ENCODE results near the gene UVSSA.

The UVSSA gene

DNA sequence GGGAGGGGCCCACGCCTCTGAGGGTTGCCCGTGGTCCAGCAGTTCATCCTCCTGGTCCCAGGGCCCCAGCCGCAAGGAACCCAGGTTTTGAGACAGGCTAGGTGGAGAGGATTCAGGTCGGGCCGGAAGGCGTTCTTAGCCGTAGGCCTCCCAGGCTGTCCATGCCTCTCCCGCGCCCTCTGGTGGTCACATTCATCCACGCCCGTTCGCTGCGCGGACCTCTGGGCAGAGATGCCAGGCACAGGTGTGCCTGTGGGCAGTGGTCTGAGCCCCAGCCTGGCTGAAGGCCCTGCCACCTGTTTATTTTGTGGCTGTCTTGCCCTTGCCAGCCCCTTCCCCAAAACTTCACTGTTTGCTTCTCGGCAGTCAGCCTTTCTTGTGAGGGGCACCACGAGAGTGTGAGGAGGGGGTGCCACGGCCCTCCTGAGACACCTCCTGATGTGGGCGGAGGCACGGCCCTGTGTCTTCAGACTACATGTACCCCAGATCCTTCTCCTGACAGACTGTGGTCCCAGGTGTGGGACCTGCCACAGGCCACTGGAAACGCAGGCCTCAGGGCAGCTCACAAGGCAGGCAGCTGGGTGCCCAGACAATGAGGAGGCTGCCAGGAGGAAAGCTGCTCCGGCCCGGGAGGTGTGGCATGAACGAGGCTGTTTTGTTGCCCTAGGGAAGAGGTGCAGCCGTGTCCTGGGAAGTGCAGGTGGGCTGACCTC is 5.0 kb downstream of the UVSSA start:
- DNase-seq, result peak; percentile 88

GRCh38 chr4:1352567-1352900 is 5.5 kb downstream of the UVSSA start:
- DNase-seq, result no peak

- no peak for DNase-seq
These were observed 6.4 kb downstream of the UVSSA start for GRCh38 chr4:1353186-1354055.

DNA sequence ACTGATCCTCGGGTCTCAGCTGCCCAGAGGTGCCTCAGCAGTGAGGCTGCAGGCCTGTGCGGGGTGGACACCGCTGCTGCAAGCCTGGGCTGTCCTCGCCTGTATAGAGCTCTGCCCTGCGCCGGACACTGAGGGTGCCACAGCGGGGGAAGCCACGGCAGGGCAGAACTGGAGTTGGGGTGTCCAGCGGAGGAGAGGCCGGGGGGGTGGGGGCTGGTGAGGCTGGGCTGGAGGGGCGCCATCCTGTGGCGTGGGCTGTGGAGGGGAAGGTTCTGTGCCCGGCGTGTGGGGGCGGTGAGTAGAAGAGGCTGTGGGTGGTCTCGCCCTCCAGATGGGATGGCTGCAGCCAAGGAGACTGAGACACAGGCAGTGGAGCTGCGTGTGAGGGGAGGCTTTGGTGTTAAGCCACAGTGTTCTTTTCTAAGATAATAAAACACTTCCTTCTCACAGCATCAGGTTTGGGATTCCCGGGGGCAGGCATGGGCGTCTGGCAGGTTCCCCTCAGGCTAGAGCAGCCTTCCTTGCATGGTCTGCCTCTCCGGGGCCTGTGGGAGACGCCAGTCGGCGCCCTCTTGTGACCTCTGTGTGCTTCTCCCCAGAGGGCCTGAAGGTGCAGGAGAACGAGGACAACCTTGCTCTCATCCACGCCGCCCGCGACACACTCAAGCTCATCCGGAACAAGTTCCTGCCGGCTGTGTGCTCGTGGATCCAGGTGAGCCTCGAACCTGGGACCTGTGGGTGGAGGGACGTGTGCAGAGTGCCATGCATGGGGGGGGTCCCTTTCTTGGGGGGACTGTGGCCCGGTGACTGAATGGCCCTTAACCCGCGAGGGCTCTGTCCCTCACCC is 7.4 kb downstream of the UVSSA start:
- DNase-seq, result no peak

DNA sequence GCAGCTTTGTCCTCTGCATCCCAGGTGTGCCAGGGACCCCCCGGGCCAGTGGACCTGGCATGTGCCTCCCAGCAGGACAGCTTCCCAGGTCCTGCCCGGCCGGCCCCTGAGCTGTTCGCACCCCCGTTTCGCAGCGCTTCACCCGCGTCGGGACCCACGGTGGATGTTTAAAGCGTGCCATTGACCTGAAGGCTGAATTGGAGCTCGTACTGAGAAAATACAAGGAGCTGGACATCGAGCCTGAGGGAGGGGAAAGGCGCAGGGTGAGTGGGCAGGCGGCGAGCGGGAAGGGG is 7.9 kb downstream of the UVSSA start:
- no peak for DNase-seq

DNA sequence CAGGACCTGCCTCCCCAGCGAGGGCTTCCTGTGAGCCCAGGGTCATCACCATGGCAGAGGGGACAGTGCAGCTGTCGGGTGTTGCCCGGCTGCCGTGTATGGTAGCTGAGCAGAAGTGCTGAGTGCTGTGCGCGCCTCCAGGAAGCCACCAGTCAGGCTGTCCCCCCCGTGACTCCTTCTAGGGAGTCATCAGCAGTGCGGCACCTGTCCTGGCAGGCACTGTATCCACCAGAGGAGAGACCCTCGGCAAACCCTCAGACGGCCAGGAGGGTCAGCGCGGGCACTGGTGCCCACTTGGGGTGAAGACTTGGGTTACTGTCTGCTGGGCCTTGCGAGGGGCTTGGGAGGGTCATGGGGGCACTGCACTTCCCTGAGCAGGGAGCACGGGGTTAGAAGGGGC is 8.4 kb downstream of the UVSSA start:
- no peak for DNase-seq

DNA sequence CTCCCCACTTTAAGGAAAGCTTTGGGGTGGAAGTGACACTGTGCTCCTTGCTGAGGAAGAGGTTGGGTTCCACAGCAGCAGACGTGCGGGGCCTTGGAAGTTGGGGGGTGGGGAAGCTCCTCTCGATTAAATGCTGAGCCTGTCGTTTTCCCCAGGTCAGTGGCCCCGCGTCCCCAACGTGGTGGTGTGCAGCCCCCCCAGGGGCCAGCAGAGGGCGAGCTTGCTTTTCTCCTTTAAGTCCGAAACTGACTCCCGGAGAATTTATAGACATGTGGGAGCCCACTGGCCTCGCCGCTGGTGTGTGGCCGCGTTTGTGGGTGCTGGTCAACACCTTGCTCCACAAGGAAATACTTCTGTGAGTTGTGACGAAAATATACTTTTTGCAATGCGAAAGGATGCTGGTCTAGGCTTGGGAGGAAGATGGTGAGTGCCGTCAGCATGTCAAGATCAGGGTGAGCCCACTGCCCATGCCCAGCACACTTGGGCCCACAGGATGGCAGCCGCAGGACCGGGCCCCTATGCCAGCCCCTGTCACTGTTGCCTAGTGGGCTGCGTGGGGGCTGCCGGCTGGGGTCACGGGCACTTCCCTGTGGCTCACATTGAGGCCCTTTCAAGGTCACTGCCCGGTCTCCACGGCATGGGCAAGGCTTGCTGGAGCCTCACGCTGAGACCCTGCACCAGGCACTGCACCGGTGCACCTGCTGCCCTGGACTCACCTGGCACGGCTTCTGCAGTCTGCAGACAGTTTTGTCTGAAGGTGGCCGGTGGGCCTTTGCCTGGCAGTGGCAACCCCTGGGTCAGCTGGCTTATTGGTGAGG is 9.4 kb downstream of the UVSSA start:
- peak; percentile 78 for DNase-seq

DNA sequence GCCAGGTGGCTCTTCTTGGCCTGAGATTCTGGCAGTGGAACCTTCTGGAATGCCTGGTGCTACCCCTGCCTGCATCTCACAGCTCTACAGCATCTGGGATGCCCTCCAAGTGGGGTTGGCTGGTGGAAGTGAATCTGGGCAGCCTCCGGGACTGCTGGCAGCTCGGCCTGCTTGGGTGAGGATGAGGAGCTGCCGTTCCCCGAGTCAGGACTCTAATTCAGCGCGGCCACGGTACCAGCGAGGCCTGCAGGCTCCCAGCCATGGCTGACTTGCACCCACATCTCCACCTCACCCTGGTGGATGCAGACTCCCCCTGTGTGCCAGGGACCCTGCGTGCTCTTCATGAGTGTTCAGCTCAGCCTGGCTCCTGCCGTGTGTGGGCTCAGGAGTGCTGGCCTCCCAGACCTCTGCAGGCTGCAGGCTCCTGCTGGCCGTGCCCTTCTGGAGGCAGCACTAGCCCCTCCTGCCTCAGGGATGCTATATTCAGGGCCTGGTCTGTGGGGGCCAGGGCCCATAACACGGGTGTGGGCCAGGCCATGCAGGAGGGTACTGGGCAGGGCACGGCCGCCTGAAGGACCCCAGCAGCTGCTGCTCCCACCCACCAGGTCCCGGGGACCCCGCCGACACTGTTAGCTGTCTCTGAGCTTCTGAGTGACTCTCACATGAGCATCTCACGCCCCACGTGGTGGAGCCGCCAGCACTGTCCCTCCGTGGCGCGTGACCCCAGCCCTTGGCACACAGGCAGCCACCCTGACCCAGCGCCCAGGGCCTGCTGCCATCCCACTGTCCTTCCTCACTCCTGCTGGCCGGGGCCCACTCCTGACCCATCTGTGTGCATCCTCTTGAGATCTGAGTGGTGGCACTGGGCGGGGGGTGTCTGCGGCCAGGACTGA is 10.6 kb downstream of the UVSSA start:
- DNase-seq, result no peak

DNA sequence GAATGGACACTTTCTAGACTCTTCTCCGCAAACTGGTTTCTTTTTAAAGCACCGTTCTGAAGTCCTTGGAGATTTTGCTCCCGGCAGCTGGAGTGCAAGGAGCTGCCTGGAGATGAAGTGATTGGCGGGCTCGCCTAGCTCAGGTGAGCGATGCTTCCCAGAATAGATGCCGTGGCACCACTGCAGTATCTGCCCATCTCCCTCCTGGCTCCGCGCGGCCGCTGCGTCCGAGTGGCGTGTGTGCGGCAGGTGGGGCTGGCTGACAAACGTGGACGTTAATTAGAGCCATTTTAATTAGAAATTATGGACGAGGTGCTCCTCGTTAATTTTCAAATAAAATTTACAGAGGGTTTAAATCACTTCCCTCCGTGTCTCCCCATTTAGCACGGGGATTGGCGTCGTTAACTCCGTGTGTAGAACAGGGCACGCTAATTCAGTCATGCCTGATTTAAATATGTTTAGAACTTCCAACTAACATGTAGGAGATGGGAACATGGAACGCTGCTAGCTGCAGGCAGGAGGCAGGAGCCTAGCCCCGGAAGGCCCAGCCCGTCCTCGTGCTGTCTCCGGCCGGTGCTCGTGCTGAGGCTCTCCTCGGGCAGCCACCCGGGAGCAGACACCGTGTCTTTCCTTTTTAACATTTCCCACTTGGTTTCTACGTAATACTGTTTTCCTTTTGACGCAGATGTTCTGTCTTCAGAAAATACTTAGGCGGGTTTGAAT is 11.6 kb downstream of the UVSSA start:
- DNase-seq, result no peak

DNA sequence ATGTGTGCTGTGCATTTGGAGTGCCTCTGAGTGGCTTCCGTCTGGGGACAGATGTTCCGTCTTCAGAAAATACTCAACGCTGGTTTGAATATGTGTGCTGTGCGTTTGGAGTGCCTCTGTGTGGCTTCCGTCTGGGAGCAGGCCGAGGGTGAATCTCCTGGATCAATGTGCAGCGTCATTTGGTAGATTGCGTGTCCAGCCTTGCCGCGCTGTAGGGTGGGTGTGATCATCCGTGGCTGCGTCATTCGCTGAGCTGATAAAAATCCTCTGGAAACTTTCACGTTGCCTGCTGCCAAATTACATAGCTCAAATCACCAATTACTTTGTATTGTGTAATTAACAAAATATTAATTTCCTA is 12.1 kb downstream of the UVSSA start:
- no peak for DNase-seq

GRCh38 chr4:1359976-1360375 is 13.0 kb downstream of the UVSSA start:
- no peak for DNase-seq

DNA sequence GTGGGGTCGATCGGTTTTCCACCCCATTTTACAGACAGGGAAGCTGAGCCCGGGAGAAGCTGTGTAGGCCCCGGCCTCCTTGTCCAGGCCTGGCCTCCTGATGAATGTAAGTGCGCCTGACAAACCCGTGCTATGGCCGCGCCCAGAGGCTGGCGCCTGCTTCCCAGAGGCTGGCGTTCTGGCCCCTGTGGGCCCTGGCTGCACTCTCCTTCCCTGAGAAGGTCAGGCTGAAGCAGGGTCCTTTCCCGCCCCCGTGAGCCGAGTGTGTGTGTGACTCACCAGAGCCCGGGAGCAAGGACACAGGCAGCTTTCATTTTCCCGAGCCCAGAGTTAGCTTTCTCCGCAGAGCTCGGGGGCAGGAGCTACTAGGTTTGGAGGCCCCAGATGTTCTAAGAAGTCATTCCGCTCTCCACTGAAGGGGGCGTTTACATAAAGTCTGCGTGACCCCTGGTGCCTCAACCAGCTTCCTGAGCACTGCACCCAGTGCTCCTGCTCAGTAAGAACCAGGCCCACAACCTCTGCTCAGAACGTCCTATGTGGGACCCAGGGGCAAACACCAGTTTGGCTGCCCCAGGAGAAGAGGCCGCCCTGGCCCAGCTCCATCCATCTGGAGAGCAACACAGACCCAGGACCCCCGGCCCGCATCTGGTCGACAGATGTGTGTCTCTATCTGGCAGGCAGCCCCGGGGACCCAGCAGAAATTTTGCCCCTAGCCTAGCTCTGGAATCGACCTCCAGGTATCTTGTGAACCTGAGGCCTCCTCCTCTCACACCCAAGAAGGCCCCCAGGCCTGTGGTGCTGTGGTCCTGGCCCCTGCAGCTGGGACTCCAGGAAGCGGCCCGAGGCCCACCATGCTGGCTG is 13.6 kb downstream of the UVSSA start:
- no peak for DNase-seq

GRCh38 chr4:1361431-1361830 is 14.4 kb downstream of the UVSSA start:
- DNase-seq, result no peak

DNA sequence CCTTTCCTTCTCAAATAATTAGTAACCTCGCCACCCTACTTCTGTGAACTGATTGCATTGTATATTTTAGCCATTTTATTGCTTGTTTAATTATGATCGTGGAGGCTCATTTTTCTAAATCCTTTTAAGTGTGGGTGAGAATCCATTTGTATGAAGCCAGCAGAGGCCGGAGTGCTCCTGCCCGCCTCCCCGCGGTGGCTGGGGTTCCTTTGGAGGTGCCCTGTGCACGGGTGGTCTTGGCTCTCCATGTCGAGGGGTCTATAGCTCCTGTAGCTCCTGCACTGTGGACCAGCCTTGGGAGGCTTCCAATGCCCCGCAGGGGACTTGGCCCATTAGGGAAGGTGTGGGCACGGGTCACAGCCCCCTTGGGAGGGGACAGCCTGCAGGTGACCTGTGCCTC is 15.0 kb downstream of the UVSSA start:
- no peak for DNase-seq

GRCh38 chr4:1362521-1362920 is 15.5 kb downstream of the UVSSA start:
- DNase-seq, result no peak

DNA sequence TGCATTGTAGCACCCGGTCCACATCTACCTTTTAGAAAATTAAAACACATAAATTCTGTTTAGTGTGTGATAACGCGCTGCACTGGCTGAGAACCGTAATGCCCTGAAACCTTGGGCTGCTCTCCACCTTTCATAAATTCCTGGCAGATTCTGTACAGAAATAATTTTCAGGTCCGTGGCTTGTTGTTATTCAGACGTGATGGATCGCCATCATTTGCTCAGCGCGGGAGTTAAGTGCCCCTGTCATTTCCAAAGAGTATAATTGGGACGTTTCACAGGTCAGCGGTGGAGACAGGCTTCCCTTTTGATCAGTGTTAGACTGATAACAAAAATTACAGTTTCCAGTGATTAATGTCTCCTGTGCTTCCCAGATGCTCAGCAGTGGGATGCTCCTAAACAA is 16.5 kb downstream of the UVSSA start:
- no peak for DNase-seq

DNA sequence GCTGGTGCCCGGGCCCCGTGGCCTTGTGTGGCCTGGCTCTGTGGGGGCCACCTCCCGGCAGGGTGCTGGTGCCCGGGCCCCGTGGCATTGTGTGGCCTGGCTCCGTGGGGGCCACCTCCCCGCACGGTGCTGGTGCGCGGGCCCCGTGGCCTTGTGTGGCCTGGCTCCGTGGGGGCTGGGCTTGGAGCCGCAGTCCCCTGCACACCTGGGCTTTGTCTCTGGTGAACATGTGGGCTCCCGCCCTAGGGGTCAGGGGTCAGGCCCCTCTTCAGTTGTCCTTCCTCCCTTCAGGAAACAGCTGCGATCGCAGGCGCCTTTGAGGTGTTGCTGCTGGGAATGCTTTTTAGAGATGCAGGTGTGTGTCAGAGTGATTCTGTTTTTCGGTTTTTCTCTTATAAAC is 17.2 kb downstream of the UVSSA start:
- no peak for DNase-seq

- no peak for DNase-seq
These were observed 17.7 kb downstream of the UVSSA start for GRCh38 chr4:1364748-1365147.

DNA sequence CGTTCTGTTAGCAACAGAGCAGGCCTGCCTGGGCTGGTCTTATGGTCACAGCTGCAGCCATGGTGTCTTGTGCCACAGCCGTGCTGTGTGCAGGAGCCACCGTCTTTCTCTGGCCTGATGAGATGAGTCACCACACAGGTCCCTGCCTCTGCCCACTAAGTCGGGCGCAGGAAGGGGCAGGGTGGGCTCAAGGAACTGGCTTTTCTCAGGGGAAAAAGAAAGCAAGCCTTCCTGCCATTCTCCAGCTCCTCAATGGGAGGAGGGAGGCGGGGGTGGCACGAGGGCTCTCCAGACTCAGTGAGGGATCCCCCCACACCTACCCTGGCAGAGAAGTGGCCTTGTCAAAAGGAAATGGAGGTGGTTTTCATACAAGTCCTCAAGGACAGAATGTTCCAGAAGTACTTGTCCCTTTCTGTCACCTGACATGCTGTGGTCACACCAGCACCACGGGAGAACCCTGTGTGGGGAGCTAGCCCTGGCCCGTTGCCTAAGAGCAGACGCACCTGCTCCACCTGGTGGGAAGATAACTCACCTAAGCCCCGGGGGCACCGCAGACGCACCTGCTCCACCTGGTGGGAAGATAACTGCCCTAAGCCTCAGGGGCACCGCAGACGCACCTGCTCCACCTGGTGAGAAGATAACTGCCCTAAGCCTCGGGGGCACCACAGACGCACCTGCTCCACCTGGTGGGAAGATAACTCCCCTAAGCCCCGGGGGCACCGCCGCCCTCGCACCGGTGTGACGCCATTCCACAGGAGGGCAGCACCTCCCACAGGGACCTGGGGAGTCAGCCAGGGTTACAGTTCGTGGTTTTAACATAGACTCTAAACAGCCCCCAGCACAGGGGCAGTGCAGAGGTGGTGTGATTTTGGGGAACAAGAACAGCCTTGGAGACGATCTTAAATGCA is 18.5 kb downstream of the UVSSA start:
- no peak for DNase-seq
